ENCODE measurements around the gene NDST1.
"Not testable (repeated sequence)": the region's sequence is repeated elsewhere in the genome, so short reads cannot be mapped to it uniquely, and the experiment has no call there.

The NDST1 gene

DNA sequence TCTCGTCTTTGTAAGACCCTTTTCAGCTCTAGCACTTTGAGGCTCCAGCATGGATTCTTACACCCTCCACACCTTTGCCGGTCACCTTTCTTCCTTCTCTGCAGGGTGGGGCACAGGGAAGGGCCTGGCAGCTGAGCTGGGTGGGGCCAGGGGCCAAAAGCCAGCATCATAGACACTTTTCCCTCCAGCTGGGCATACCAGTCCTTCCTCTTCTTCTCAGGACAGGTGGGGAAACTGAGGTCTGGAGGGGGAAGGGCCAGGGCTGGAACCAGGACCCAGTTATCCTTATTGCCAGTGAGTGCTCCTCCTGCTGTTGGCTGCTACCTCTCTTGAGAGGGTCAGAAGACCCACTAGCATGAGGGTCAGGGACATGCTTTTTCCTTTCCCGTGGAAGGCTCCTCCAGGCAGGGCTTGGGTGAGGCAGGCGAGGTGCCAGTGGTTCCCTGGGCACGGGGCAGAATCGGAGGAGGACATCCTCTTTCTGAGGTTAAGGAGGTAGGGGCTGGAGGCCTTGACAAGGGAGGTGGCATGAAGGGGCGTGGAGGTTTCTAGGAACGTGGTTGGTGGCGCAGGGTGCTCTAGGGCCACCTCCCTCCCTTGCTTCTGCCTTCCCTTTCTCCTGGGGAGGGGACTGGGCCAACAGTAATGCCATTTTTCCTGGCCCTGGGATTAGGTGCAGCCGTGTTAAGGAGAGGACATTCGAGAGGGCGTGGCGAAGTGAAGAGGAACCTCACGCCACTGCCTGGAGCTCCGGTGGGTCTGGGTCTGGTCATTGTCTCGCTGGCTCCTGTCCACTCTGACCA, at the start of gene NDST1:
Gene NDST1, plus strand, starts transcription at position 658 of the 803 bp plus-strand sequence. CDS start 13,124 bp downstream, outside the sequence.
- in situ Hi-C loops (cut with HindIII; ENCODE audit: low sequenced_read_pairs) = loop anchor here (5.0 to 10.0 kb wide), 2 partner anchors 50 to 53 kb away; no protein-coding TSS in a partner anchor

GRCh38 chr5:150458802-150459557, 49.0 kb upstream of the NDST1 start:
- in situ Hi-C loops (cut with HindIII; ENCODE audit: low sequenced_read_pairs) = loop anchor here (10.0 kb wide), 1 partner anchor 46 kb away; the partner anchor contains the start of gene NDST1

DNA sequence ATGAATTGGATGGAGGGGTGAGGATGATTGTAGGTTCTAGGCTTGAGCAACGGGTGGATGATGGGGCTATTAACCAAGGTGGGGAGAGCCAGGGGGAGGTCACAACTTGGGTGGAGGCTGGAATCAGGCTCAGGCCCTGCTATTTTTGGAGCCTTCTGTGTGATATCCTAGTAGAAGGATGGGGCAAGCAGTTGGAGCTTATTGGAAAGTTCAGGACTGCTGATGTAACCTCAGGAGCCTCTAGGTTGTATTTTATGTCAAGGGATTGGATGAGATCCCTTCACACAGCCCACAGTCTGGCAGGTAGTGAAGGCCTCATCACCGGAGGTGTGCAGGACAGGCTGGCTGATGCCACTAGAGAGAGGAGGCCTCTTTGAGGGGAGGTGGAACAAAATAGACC, 47.1 kb upstream of the NDST1 start:
- in situ Hi-C loops (cut with HindIII; ENCODE audit: low sequenced_read_pairs) = no loop called here

GRCh38 chr5:150461231-150461630, 46.7 kb upstream of the NDST1 start:
- in situ Hi-C loops (cut with HindIII; ENCODE audit: low sequenced_read_pairs) = no loop called here

- in situ Hi-C loops (cut with HindIII; ENCODE audit: low sequenced_read_pairs) = no loop called here
These were observed 43.3 kb upstream of the NDST1 start for GRCh38 chr5:150464554-150465012.

DNA sequence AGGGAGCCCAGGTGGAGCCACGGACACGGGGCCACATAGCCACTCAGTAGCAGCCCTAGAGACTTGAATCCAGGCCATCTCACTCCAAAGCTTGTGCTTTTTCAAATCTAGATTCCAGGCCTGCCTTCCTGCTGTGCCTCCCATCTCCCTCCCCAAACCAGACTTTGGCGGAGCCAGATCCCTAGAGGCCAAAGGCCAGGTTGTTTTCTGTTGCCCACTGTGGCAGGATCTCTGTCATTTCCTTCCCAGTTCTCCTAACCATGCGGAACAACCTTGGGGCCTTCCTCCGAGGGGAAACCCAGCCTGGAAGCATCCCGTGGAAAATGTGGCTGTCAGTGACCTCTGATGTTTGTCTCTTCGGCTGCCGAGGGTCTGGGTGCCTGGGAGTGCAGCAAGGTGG, 42.0 kb upstream of the NDST1 start:
- in situ Hi-C loops (cut with HindIII; ENCODE audit: low sequenced_read_pairs) = no loop called here

DNA sequence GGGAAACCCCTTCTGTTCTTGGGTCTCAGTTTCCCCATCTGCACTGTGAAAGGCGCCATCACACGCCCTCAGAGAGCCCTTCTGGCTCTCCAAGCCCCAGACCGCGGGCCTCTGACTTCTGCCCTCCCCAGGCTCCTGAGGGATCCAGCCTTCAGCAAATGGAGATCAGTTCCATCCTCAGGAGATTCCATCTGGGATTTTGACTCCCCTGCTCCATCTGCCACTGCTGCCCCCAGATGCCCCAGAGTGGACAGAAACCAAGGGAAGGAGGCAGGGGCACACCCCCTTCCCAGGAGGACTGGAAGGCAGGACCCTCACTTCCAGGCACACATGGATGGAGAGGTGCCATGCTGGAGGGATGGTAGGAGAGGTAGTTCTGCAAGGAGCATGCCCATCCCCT, 39.7 kb upstream of the NDST1 start:
- in situ Hi-C loops (cut with HindIII; ENCODE audit: low sequenced_read_pairs) = no loop called here

GRCh38 chr5:150469718-150470469, 38.0 kb upstream of the NDST1 start:
- in situ Hi-C loops (cut with HindIII; ENCODE audit: low sequenced_read_pairs) = no loop called here

DNA sequence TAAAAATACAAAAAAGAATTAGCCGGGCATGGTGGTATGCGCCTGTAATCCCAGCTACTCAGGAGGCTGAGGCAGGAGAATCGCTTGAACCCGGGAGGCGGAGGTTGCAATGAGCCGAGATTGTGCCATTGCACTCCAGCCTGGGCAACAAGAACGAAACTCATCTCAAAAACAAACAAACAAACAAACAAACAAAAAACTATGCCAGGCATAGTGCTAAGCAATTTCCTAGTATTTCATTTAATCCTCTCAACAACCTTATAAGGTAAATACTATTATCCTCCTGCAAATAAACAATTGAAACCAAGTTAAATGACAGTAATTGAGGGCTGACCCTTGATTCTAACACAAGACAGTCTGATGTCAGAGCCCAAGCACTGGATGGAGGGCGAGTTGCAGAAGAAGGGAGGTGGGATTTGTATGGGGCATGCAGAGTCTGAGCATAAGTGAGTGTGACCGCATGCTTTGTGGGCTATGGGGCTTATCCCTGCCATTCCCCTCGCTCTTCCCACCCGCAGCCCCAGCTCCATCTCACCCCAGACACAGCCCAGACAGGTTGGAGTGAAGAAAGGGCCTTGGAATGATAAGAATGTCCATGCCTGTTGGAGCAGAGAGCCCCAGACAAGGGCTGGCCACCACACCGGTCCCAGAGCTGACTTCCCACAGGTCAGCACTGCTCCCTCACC, 34.1 kb upstream of the NDST1 start:
- in situ Hi-C loops (cut with HindIII; ENCODE audit: low sequenced_read_pairs) = no loop called here

- in situ Hi-C loops (cut with HindIII; ENCODE audit: low sequenced_read_pairs) = not testable (repeated sequence)
These were observed 31.4 kb upstream of the NDST1 start for GRCh38 chr5:150476568-150476967.

- in situ Hi-C loops (cut with HindIII; ENCODE audit: low sequenced_read_pairs) = no loop called here
These were observed 28.5 kb upstream of the NDST1 start for GRCh38 chr5:150479416-150479815.

DNA sequence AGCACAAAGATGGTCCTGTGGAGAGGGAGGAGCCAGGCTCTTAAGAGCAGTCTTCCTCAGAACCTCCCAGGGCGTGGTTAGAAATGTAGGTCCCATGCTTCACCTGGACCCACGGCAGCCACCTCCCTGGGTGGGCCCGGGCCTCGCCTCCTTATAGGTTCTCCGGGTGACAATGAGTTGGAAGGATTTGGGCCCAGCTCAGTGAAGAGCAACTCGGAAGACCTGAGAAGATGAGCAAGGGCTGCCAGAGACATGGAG, 26.3 kb upstream of the NDST1 start:
- in situ Hi-C loops (cut with HindIII; ENCODE audit: low sequenced_read_pairs) = no loop called here

GRCh38 chr5:150481972-150482406, 25.9 kb upstream of the NDST1 start:
- in situ Hi-C loops (cut with HindIII; ENCODE audit: low sequenced_read_pairs) = no loop called here

- in situ Hi-C loops (cut with HindIII; ENCODE audit: low sequenced_read_pairs) = no loop called here
These were observed 22.8 kb upstream of the NDST1 start for GRCh38 chr5:150484964-150485692.

GRCh38 chr5:150485693-150486401, 22.1 kb upstream of the NDST1 start:
- in situ Hi-C loops (cut with HindIII; ENCODE audit: low sequenced_read_pairs) = no loop called here

- in situ Hi-C loops (cut with HindIII; ENCODE audit: low sequenced_read_pairs) = no loop called here
These were observed 21.3 kb upstream of the NDST1 start for GRCh38 chr5:150486402-150487198.

- in situ Hi-C loops (cut with HindIII; ENCODE audit: low sequenced_read_pairs) = no loop called here
These were observed 20.5 kb upstream of the NDST1 start for GRCh38 chr5:150487199-150488061.

Measured in DLD1 (cell line).